ENCODE results near the gene MTF2.

DNA sequence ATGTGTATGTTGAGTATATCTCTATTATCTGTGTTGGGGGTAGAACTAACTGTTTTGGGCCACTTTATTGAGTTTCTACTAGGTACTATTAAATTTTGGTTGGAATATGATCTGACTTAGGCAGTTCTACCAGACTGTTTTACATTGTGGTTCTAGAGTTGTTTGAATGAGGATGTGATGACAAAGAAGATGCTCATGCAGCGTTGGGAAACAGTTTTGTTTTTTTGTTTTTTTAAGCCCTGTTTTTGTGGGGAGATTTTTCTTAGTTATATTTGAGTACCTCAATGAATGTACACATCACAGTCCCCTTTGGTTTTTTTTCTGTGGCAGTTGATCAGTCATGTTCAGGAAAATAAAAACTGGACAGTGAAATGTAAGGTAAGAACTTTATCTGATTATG lies 61.0 kb downstream of the MTF2 start:
- TF ChIP-seq, protein P1, sequence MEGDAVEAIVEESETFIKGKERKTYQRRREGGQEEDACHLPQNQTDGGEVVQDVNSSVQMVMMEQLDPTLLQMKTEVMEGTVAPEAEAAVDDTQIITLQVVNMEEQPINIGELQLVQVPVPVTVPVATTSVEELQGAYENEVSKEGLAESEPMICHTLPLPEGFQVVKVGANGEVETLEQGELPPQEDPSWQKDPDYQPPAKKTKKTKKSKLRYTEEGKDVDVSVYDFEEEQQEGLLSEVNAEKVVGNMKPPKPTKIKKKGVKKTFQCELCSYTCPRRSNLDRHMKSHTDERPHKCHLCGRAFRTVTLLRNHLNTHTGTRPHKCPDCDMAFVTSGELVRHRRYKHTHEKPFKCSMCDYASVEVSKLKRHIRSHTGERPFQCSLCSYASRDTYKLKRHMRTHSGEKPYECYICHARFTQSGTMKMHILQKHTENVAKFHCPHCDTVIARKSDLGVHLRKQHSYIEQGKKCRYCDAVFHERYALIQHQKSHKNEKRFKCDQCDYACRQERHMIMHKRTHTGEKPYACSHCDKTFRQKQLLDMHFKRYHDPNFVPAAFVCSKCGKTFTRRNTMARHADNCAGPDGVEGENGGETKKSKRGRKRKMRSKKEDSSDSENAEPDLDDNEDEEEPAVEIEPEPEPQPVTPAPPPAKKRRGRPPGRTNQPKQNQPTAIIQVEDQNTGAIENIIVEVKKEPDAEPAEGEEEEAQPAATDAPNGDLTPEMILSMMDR (IDR thresholded peaks at IDR 0.05), result no peak
- TF ChIP-seq POLR2AphosphoS5 (IDR thresholded peaks at IDR 0.05; ENCODE audit: insufficient read depth in 1 of 2, low read depth in 1 of 2) (no peak), POLR2A (IDR thresholded peaks at IDR 0.05) (no peak)
